Right cardiac atrium (tissue), 5 donors: ENCODE results near the gene LRR1. TPM values are rescaled to one million over a fixed set of nuclear protein-coding genes. Genes with fewer than 3 reads are reported as not detected.

ENCODE experiments used
- ATAC-seq, 2 donors: fragments of 200-7000 bp; cut with Tn5 transposase; one replicate each; pipeline versions ENCODE4 v1.8.0 to v1.9.1; 2020; ENCODE audit warnings: moderate library complexity in 2 of 2, mild to moderate bottlenecking in 1 of 2
- DNase-seq, 3 donors: peaks; one replicate each; pipeline ENCODE4 v3.0.0-alpha.2; 2020
- H3K27ac ChIP-seq: one replicate; pipeline ENCODE4 v1.5.1; 2013; ENCODE audit warnings: mild to moderate bottlenecking, low read length, control low read depth, moderate library complexity
- H3K27me3 ChIP-seq: one replicate; pipeline ENCODE4 v1.6.1; 2013; ENCODE audit not compliant: control insufficient read depth, insufficient read depth
- H3K4me1 ChIP-seq: one replicate; pipeline ENCODE4 v1.6.1; 2013; ENCODE audit warnings: low read length; ENCODE audit not compliant: control insufficient read depth, insufficient read depth
- H3K4me3 ChIP-seq: one replicate; pipeline ENCODE4 v1.5.1; 2013; ENCODE audit warnings: low read length, control low read depth
- H3K9me3 ChIP-seq: one replicate; pipeline ENCODE4 v1.6.1; 2013; ENCODE audit warnings: low read length; ENCODE audit not compliant: control insufficient read depth
- WGBS: extraction: QIAGEN DNeasy Blood & Tissue Kit; methylation state at CpG from one replicate; pipeline ENCODE4 v1.1.7; 2013; 5-methylcytosine and 5-hydroxymethylcytosine counted together
- intact Hi-C, 4 donors: fragments of 100-400 bp; cut with DNase I; formaldehyde crosslinking; loops; one replicate each; pipeline versions ENCODE4 v1.11.0 to v1.14.0; 2022 to 2023
- long read RNA-seq, 4 donors: library from polyadenylated mRNA; unstranded; transcript quantifications; one replicate each; pipeline ENCODE4 v2.0.0, GENCODE V29; 2020 to 2021
- polyA plus RNA-seq: library from polyadenylated mRNA; stranded (reverse); fragments of 200-250 nt; gene quantifications from one replicate; pipeline ENCODE4 v1.2.3, GENCODE V29; 2013
- total RNA-seq, 4 donors: library from RNA; stranded (reverse); fragmentation: NEBNext Ultra II Directional; extraction: Animal tissue kit (Norgen Biotek cat#: 25700); gene quantifications; one replicate each; pipeline ENCODE4 v1.2.1, GENCODE V29; 2021
- donor health status: healthy with polysubstance abuse.
- donor health status: DM: no; HTN: yes; CAD: no.
- donor health status: DM: no; HTN: no; CAD: no.
- donor health status: DM: no; HTN: yes; CAD: no; lungs with severe emphysema.
- donor health status: DM: yes; HTN: yes; CAD: no.

The LRR1 gene
- total RNA-seq (1 to 10 TPM; 5.3 to 7.5 (median 6.5) TPM), polyA plus RNA-seq (3.5 TPM)
- long read RNA-seq, donor 1, partial matches to known transcripts = 1 of 15 reads
- long read RNA-seq, donor 1, other reads (novel, unspliced or antisense) = 10 of 15 reads
- long read RNA-seq, donor 2, partial matches to known transcripts = 0 of 2 reads
- long read RNA-seq, donor 2, other reads (novel, unspliced or antisense) = 1 of 2 reads
- long read RNA-seq, donor 3, transcript LRR1-201 (4 exons, 1,745 nt) = major isoform, 17 of 23 reads
- long read RNA-seq, donor 3, partial matches to known transcripts = 0 of 23 reads
- long read RNA-seq, donor 3, other reads (novel, unspliced or antisense) = 6 of 23 reads
- long read RNA-seq, donor 4, partial matches to known transcripts = 0 of 4 reads
- long read RNA-seq, donor 4, other reads (novel, unspliced or antisense) = 2 of 4 reads

GRCh38 chr14:49598485-49599300 lies at the start of gene LRR1:
Gene LRR1, plus strand, starts transcription at chr14:49598940. Its CDS starts 81 bp downstream, at chr14:49599021.
- H3K9me3 ChIP-seq = no peaks in the 10 kb centered on the region
- peak within 1 kb of the TSS; percentile 89 for H3K27ac ChIP-seq
- DNase-seq (peak; percentile 83 to 94 (median 93)), ATAC-seq (peak; percentile 91 to 92)
- peak within 1 kb of the TSS; percentile 92 for H3K4me3 ChIP-seq
- H3K4me1 ChIP-seq = no peaks in the 10 kb centered on the region
- intact Hi-C loops = no loop called here
- WGBS = under 1% methylated on average over 77 of the region's 77 CpGs
- no peaks in the 10 kb centered on the region for H3K27me3 ChIP-seq

GRCh38 chr14:49549446-49549845 lies 49.3 kb upstream of the LRR1 start:
- intact Hi-C loops = no loop called here
- WGBS = 69% methylated on average over 1 of the region's 1 CpG
- no peaks in the 10 kb centered on the region for H3K4me1 ChIP-seq
- no peaks in the 10 kb centered on the region for H3K27me3 ChIP-seq
- H3K4me3 ChIP-seq = no peak overlapping the region
- ATAC-seq (no peak), DNase-seq (no peak)
- no peaks in the 10 kb centered on the region for H3K9me3 ChIP-seq
- H3K27ac ChIP-seq = no peak overlapping the region

GRCh38 chr14:49549881-49550280 lies 48.9 kb upstream of the LRR1 start:
- Histone ChIP-seq H3K27ac (no peak overlapping the region), H3K27me3 (no peaks in the 10 kb centered on the region), H3K4me1 (no peaks in the 10 kb centered on the region), H3K9me3 (no peaks in the 10 kb centered on the region), H3K4me3 (no peak overlapping the region)
- ATAC-seq (no peak), DNase-seq (no peak)
- intact Hi-C loops = no loop called here
- 67% methylated on average over 4 of the region's 4 CpGs for WGBS

- no peak overlapping the region for H3K27ac ChIP-seq
- DNase-seq = no peak
- no peak overlapping the region for H3K4me3 ChIP-seq
- H3K9me3 ChIP-seq = no peaks in the 10 kb centered on the region
- H3K27me3 ChIP-seq = no peaks in the 10 kb centered on the region
- no peaks in the 10 kb centered on the region for H3K4me1 ChIP-seq
- 67% methylated on average over 5 of the region's 5 CpGs for WGBS
- intact Hi-C loops = no loop called here
- ATAC-seq = no peak
Measured at GRCh38 chr14:49550286-49551184, 48.2 kb upstream of the LRR1 start.

- Histone ChIP-seq H3K4me3 (no peak overlapping the region), H3K27ac (no peak overlapping the region), H3K27me3 (no peaks in the 10 kb centered on the region), H3K9me3 (no peaks in the 10 kb centered on the region), H3K4me1 (no peaks in the 10 kb centered on the region)
- intact Hi-C loops = no loop called here
- DNase-seq (no peak), ATAC-seq (no peak)
- WGBS = 84% methylated on average over 2 of the region's 2 CpGs
Measured at GRCh38 chr14:49551569-49551968, 47.2 kb upstream of the LRR1 start.

- DNase-seq (no peak), ATAC-seq (no peak)
- no peaks in the 10 kb centered on the region for H3K9me3 ChIP-seq
- no peaks in the 10 kb centered on the region for H3K4me1 ChIP-seq
- no peak overlapping the region for H3K4me3 ChIP-seq
- no peaks in the 10 kb centered on the region for H3K27me3 ChIP-seq
- no peak overlapping the region for H3K27ac ChIP-seq
- intact Hi-C loops = no loop called here
Measured at GRCh38 chr14:49553106-49553505, 45.6 kb upstream of the LRR1 start.

GRCh38 chr14:49553892-49554291 lies 44.8 kb upstream of the LRR1 start:
- no peaks in the 10 kb centered on the region for H3K9me3 ChIP-seq
- no peak for DNase-seq
- H3K4me3 ChIP-seq = no peak overlapping the region
- no peak overlapping the region for H3K27ac ChIP-seq
- intact Hi-C loops = no loop called here
- no peaks in the 10 kb centered on the region for H3K4me1 ChIP-seq
- 64% methylated on average over 3 of the region's 3 CpGs for WGBS
- no peaks in the 10 kb centered on the region for H3K27me3 ChIP-seq
- ATAC-seq = no peak

- no peaks in the 10 kb centered on the region for H3K9me3 ChIP-seq
- no peaks in the 10 kb centered on the region for H3K4me1 ChIP-seq
- DNase-seq = no peak
- H3K4me3 ChIP-seq = no peak overlapping the region
- no peak for ATAC-seq
- intact Hi-C loops = no loop called here
- WGBS = 92% methylated on average over 6 of the region's 6 CpGs
- no peaks in the 10 kb centered on the region for H3K27me3 ChIP-seq
- no peak overlapping the region for H3K27ac ChIP-seq
Measured at GRCh38 chr14:49559979-49560768, 38.6 kb upstream of the LRR1 start.

GRCh38 chr14:49566714-49567113 lies 32.0 kb upstream of the LRR1 start:
- Histone ChIP-seq H3K4me1 (no peaks in the 10 kb centered on the region), H3K4me3 (no peak overlapping the region), H3K9me3 (no peaks in the 10 kb centered on the region), H3K27me3 (no peaks in the 10 kb centered on the region), H3K27ac (no peak overlapping the region)
- DNase-seq = no peak
- intact Hi-C loops = no loop called here
- WGBS = 92% methylated on average over 12 of the region's 12 CpGs
- ATAC-seq = no peak

- Histone ChIP-seq H3K9me3 (no peaks in the 10 kb centered on the region), H3K27ac (no peak overlapping the region), H3K4me3 (no peak overlapping the region), H3K4me1 (peaks cover 1% of the 10 kb centered on the region), H3K27me3 (no peaks in the 10 kb centered on the region)
- ATAC-seq (no peak), DNase-seq (no peak)
- 84% methylated on average over 3 of the region's 3 CpGs for WGBS
- intact Hi-C loops = no loop called here
Measured at GRCh38 chr14:49569281-49569680, 29.5 kb upstream of the LRR1 start.
